GM18507 (cell line): ENCODE results near the gene DIP2C.
"Not testable (repeated sequence)": the region's sequence is repeated elsewhere in the genome, so short reads cannot be mapped to it uniquely, and the experiment has no call there.

ENCODE experiments used
- DNase-seq: peaks from one replicate; pipeline ENCODE4 v3.0.0; 2011; ENCODE audit warnings: low read depth; ENCODE audit not compliant: insufficient read length; ENCODE audit errors: extremely low spot score
- FAIRE-seq: peaks from 2 replicates; lab custom pipeline; 2011; peaks lifted over from hg19 to GRCh38; lab: Jason Lieb, UNC

DIP2C gene

DNA sequence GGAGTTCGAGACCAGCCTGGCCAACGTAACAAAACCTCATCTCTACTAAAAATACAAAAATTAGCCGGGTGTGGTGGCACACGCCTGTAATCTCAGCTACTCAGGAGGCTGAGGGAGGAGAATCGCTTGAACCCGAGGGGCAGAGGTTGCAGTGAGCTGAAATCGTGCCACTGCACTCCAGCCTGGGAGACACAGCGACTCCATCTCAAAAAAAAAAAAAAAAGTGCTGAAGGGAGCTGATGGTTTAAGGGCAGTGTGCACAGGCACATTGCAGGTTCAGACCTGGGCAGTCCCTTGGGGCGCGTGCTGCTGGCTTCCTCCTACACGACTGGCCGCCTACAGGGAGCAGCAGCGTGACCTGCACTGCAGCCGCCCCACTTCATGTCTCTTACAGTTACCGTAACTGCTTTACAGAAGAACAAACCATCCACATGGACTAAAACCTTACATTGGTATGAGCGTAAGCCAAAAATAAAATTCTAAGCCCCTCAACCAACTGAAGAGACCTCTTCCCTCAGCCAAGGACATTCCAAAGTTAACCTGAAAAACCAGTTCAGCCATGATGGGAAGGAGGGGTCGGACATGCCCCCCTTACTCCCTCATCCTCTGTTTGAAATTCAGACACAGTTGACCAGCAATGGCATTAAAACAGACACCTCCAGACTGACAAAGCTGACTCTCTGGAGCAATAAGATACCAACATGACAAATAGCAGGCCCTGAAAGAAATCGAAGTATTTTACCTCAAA is 292.0 kb downstream of the DIP2C start:
- DNase-seq (no peak), FAIRE-seq (no peak)

DNA sequence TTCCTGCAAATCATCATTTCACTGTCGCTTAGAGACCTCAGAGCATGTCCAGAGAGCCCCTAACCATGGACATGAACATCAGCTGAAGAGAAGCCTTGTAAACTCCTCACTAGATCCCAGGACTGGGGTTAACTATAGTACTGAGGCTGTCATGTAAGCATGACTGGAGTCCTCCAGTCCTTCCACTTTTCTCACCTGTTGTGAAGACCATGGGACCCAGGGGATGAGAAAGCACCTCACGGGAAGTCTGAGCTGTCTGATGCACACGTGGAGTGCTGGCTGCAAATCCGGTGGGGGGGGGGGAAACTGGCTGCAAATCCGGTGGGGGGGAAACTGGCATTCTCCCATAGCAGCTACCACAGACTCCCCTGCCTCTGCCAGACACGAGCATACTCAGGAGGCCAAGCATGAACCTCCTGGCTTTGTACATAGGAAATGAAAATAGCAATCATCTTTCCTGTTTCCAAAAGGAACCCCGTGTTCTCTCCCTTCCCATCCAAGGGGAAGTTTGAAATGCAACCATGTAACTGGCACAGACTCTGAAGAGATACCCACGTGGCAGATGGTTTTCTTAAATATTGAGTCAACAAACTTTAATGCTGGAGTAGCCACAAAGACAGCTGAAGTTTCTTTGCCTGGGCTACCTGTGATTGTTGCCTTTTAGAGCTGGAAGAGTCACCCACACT is 292.8 kb downstream of the DIP2C start:
- FAIRE-seq (no peak), DNase-seq (no peak)

DNA sequence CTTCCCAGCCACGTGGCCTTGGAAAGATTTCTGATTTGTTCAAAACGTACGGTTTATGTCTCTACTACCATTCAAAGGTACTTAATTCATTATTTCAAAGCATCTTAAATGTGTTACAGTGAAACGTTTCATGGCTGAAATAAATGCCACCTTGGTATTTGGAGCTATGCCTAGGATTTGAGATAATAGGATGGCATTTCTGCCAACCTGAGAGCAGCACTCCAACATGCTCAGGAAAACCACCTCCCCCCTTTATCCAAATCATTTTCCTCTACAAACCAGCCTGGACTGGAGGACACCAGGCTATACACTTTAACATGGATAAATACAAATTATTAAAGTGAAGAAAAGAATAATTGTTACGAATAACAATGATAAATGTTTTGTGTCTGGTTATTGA is 293.4 kb downstream of the DIP2C start:
- FAIRE-seq, result no peak

DNA sequence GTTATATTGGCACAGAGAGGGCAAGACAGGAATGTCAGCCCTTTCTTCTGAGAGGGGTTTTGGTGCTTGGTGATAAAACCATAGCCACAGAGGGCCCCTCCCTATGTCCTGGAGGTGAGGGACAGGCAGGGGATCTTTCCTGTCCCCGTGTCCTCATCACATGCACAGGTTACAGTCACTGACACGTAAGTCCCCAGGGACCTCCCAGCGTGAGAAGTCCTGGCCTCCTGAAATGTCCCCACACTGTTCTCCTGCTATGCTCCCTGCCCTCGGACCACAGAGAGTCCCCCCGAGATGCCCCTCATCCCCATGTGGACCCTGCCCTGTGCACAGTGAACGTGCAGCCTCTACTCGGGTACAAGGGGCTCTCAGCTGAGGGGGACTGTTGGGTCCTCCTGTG is 293.8 kb downstream of the DIP2C start:
- DNase-seq (no peak), FAIRE-seq (no peak)

More for the DNA sequence above, 293.4 kb downstream of the DIP2C start:
- no peak for DNase-seq

DNA sequence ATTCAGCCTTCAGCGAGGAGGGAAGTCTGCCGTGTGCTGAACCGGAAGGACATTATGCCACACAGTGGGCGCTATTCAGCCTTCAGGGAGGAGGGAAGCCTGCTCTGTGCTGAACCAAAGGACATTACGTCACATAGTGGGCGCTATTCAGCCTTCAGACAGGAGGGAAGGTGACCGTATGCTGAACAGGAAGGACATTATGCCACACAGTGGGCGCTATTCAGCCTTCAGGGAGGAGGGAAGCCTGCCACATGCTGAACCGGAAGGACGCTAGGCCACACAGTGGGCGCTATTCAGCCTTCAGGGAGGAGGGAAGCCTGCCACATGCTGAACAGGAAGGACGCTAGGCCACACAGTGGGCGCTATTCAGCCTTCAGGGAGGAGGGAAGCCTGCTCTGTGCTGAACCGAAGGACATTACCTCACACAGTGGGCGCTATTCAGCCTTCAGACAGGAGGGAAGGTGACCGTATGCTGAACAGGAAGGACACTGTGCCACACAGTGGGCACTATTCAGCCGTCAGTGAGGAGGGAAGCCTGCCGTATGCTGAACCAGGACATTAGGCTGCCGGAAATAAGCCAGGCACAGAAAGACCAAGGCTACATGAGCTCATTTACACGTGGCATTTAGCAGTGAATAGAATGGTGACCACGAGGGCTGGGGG is 294.9 kb downstream of the DIP2C start:
- DNase-seq, FAIRE-seq: not testable (repeated sequence)

DNA sequence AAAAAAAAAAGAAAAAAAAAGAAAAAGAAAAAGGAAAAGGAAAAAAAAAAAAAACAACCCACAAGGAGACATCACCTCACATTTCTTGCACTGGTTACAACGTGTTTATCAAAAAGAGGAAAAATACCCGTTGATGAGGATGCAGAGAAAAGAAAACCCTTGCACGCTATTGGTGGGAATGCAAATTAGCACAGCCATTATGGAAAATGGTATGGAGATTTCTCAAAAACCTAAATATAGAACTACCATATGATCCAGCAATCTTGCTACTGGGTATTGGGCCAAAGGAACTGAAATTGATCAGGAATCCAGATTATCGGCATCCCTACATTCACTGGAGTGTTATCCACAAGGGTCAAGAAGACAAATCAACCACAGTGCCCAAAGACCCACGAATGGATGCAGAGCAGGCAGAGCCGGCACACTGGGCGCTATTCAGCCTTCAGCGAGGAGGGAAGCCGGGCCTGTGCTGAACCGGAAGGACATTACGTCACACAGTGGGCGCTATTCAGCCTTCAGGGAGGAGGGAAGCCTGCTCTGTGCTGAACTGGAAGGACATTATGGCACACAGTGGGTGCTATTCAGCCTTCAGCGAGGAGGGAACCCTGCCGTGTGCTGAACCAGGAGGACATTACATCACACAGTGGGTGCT is 295.6 kb downstream of the DIP2C start:
- no peak for FAIRE-seq

DNA sequence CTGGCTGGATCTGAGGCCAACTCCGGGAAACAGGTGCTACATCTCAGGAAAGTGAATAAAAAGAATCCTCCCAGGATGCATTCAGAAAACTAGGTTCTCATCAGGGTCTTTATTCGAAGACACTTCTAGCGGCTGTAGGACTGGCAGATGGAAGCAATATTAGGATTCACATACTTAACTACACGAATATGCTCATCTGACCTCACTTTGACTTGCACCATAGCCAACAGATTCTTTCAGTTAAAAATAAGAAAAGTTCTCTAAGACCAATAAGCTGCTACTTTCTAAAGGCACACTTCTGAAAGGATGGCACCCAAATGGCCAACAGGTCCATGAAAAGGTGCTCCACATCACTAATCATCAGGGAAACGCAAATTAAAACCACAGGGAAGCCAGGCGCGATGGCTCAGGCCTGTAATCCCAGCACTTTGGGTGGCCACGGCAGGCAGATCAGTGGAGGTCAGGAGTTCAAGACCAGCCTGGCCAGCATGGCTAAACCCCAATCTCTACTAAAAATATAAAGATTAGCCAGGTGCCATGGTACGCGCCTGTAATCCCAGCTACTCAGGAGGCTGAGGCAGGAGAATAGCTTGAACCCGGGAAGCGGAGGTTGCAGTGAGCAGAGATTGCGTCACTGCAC is 296.2 kb downstream of the DIP2C start:
- FAIRE-seq (no peak), DNase-seq (no peak)

More for the DNA sequence above, 295.6 kb downstream of the DIP2C start:
- no peak for DNase-seq

DNA sequence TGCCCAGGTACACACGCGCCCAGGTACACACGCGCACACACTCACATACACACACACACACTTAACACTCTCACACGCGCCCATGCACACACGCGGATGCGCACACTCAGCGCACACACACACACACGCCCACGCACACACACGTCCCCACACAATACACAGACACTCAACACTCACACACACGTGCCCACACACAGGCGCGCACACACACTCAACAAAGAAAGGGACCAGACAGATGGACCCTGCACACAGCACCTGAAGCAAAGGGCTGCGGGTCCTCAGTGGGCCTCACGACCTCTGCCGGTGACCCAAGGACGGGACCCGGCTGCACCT is 296.8 kb downstream of the DIP2C start:
- FAIRE-seq (no peak), DNase-seq (no peak)

DNA sequence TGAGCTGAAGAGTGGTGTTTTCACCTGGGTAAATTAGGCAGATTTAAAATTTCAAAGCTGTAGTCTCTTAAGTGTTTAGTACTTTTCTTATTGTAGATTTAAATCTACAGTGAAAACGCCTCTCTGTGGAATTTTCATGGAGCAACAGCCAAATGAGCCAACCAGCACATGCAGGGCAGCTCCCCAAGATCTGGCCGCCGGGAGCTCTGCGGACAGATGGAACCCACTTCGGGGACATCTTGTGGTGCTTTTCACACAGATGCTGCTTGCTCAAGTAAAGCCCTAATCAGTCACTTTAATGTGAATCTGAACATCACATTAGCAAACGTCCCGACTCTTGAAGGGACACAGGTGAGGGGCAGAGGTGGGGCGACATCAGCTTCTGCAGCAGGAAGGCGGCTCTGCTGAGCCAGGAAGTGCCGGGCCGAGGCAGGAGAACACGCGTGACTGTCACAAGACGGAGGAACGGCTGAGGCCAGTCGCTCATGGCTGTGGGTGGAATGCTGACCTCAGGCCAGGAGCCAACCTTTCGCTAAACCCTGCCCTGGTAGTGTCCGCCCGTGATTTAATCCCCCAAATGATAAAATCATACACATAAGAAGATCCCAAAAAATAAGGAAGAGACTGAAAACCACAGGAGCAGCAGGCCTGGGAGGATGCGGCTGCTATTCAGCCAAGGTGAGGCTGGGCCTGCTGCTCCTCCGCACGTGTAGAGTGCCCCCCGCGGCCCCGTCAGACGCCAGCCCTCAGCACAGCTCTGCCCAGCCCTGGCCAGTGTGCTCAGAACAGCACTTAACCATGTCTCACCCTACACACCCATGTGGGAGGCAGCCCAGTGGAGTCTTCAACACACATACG is 297.4 kb downstream of the DIP2C start:
- no peak for DNase-seq
- no peak for FAIRE-seq

DNA sequence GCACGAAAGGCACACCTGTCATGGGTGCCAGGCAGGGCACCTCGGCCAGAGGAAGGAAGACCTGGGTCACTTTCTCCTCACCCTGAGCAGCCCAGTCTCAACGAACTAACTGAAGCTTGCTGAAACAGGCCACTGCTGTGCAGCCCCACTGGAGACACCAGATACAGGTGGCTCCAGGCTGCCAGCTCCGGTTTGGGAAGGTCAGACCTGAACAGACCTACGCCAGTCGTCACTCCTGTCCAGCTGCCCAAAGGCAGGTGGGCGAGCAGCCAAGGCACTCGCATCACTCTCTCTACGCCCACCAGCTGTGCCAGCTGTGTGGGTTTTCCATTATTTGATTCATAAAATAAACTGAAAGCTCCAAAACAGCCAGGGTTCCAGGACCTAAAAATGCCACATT is 298.2 kb downstream of the DIP2C start:
- DNase-seq (no peak), FAIRE-seq (no peak)

DNA sequence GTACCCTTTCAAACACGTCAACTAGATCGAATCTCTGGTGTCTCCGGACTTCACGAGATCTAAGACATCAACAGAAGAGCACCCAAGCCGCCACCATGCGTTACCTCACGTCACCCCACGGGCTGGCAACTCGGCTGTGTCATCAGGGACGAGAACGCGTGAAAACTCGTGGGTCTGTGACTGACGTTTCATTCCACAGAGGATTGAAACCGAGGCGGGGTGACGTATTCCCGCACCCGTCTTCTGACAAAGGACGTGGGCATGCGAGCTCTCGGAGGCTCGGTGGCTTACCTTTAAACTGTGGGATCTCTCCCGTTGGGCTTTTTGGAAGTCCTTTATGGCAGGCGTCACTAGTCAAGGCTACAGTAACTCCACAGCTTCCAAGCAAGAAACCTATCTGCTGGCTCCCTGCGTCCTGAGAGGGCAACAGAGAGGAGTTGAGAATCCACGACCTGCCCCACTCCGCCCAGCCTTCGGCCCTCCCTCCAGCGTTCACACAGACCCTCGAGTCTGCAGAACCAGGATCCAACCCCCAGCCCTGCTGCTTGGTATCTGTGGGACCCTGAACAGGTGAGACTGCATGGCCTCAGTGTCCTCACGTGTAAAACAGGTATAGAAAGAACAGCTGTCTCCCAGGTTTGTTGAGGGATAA is 298.9 kb downstream of the DIP2C start:
- DNase-seq (no peak), FAIRE-seq (no peak)

DNA sequence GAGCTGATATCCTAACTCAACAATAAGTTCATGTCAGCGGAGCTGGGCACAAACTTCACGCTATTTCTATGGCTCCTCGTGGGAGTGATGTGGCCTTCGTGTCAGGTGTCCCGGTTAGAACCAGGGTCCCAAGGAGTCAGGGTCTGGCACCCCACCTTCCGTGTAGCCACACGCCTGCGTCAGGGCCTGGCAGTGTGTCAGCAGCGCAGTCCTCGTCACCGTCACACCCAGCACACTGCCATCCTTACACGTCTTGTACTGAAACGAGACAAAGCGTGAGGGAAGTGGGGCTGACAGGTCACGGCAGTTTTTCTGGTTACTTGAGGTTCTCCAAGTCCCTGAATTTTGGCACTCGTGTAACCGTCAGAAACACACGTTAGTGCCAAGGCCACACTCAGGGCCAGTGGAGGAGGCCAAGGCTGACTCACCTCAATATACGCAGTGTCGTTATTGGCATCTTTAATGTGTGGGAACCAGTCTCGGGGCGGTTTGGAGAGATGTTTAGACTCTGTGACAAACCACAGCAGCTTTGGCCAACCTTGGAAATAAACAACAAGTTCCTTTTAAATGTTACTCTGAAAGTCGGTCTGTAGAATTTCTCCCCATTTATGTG is 299.5 kb downstream of the DIP2C start:
- no peak for FAIRE-seq
- no peak for DNase-seq

DNA sequence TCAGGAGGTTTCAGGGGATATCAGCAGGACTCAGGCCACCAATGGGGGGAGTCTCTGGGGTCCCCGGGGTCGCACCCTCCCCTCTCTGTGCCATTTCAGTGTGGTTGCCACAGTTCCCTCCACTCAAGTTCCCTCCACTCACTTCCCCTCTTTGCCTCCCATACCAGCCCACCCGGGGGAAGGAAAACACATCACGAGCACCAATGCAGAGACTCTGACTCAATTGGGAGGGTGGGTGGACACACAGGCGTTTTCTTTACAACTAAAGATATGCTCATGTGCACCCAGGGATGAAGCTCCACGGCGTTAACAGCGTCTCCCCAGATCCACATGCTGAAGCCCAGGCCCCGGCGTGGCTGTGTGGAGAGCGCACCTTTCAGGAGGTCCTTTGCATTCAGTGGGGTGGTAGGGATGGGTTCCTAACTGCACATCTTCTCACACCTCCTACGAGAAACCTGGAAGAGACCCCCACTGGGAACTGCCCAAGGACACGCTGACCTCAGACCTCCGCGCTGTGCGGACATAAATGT is 300.1 kb downstream of the DIP2C start:
- DNase-seq (no peak), FAIRE-seq (no peak)

DNA sequence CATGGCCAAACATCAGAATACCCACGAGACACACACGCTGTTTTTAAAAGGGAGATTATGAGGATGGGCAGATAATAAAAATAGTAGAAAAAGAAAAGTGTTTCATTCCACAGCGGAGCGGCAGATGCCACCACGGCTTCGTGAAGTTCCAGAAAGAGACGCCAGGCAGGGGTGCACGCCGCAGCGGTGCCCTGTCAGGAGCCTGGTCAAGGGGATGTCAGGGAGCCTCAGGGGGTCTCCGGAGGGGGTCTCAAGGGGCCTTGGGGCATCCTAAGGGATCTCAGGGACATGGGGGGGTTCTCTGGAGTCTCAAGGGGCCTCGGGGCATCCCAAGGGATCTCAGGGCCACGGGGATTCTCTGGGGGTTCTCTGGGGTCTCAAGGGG is 300.8 kb downstream of the DIP2C start:
- DNase-seq, result no peak
- FAIRE-seq, result no peak

DNA sequence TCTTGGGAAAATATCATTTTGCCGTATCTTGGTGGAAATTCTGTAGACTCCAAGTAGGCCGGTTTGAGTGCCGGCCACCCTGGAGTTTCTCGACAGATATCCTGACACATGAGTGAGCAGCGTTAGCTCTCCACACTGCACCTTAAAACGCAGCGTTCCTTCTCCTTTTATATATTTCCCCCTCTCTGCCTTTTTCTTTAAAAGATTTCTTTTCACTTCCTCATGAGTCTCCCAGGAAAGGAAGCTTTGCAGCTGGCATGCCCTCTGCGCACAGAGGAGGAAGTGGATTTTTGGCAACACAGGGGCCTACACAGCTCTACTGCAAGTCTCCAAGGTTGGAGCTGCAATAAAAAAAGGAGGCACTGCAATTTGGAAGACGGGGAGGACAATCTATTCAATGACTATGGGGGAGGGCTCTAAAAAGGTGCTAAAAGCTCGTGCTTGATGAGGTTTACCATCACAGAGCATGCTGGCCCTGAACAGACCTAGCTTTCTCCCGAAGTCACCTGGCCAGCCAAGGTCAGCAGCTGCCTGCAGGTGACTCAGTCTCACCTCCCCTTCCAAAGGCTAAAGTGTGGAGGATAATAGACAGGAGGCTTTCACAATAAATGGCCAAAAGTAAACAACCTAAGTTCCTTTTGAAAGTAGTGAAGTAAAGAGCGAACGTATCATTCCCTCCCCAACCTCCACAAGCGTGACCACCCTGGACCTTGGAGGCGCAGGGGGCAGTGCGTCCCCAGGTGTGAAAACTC is 301.4 kb downstream of the DIP2C start:
- no peak for FAIRE-seq
- no peak for DNase-seq

DNA sequence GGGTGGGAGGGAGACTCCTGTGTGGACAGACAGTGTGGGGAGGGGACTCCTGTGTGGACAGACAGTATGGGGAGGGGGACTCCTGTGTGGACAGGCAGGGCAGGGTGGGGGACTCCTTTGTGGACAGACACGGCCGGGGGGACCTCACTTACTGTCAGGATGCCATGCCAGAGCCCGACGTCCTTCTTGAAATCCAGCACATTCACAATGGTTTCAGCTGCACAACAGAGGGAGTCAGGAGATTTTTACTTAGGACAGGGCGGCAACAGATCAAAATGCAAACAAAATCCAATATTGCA is 301.9 kb downstream of the DIP2C start:
- DNase-seq (no peak), FAIRE-seq (no peak)

DNA sequence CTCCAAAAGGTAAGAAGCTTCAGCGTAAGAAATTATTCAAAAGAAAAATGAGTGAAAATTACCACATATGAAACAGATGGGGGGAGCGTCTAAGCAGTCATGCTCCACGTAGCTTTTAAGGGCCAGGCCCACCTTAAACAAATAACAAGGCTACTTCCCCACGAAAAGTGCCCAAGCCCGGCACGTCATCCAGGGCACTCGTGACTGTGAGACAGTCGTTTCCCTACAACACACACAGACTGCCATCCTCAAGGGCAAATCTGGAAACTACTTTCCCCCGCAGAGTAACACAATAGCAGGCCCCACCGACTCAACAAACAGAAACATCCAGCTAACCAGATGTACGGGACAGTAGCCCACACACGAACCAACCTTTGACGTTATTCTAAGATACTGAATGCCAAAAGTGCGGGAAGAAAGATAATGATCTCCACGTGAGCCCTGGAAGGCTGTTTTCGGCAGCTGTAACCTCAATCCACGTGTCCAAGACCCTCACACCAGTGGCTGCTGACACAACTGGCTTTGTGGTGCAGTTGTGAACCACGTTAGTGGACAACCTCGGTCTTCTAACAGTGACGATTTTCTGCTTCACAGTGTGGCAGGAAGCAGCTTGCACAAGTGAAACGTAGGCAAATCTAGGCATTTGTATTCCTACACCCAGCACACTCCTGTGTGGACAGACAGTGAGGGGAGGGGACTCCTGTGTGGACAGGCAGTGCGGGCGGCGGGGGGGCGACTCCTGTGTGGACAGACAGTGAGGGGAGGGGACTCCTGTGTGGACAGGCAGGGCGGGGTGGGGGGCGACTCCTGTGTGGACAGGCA is 302.5 kb downstream of the DIP2C start:
- DNase-seq (no peak), FAIRE-seq (no peak)
